ENCODE results near the gene BTN3A1. TPM values are rescaled to one million over a fixed set of nuclear protein-coding genes. Genes with fewer than 3 reads are reported as not detected.

Gene BTN3A1
- total RNA-seq, 3 donors from 2014 or later (not counting 1 experiment from before 2014, with no cell fraction given), result 285 to 373 (median 348) TPM

GRCh38 chr6:26363882-26364701 is 38.0 kb upstream of the BTN3A1 start:
- Histone ChIP-seq H3K36me3 (ENCODE audit: control insufficient read depth, insufficient read depth, low read length) (peaks cover 2% of the 10 kb centered on the region), H3K9me3 (ENCODE audit: control insufficient read depth, insufficient read depth, low read length) (no peaks in the 10 kb centered on the region), H3K27ac (ENCODE audit: low read length) (peak overlapping the region; percentile 99), H3K4me1 (ENCODE audit: control insufficient read depth, insufficient read depth, low read length) (peaks cover 30% of the 10 kb centered on the region), H3K27me3 (ENCODE audit: control insufficient read depth, insufficient read depth, low read length) (no peaks in the 10 kb centered on the region), H3K4me3 (ENCODE audit: low read length) (peak overlapping the region; percentile 74)
- WGBS (ENCODE audit: insufficient coverage), result 33% methylated on average over 4 of the region's 6 CpGs
- peaks cover 2% of the 10 kb centered on the region for H3K36me3 Mint-ChIP-seq
- DNase-seq, result peak in 1 of 2 donors; percentile 68
- no peak for TF ChIP-seq CTCF (IDR thresholded peaks at IDR 0.05)
- no peak overlapping the region for H3K27ac Mint-ChIP-seq
- intact Hi-C loops (cut with micrococcal nuclease), result no loop called here
- no peak for ATAC-seq
- H3K9me3 Mint-ChIP-seq, result no peaks in the 10 kb centered on the region
- H3K4me3 Mint-ChIP-seq, result no peak overlapping the region
- no peaks in the 10 kb centered on the region for H3K27me3 Mint-ChIP-seq (ENCODE audit: low read depth in 2 of 2)
- H3K4me1 Mint-ChIP-seq, result peaks cover 47 to 51% of the 10 kb centered on the region in 2 donors

- intact Hi-C loops (cut with micrococcal nuclease), result loop anchor here (1.0 to 5.0 kb wide), 3 partner anchors 37 to 109 kb away; partner anchors contain the start of gene BTN3A1
- TF ChIP-seq CTCF (IDR thresholded peaks at IDR 0.05), result no peak
- Histone ChIP-seq H3K9me3 (ENCODE audit: control insufficient read depth, insufficient read depth, low read length) (no peaks in the 10 kb centered on the region), H3K27me3 (ENCODE audit: control insufficient read depth, insufficient read depth, low read length) (no peaks in the 10 kb centered on the region), H3K27ac (ENCODE audit: low read length) (peak overlapping the region; percentile 99), H3K4me3 (ENCODE audit: low read length) (peak overlapping the region; percentile 74), H3K36me3 (ENCODE audit: control insufficient read depth, insufficient read depth, low read length) (peaks cover 17% of the 10 kb centered on the region), H3K4me1 (ENCODE audit: control insufficient read depth, insufficient read depth, low read length) (peaks cover 41% of the 10 kb centered on the region)
- ATAC-seq, result no peak
- Mint-ChIP-seq H3K4me1 (peaks cover 57 to 60% of the 10 kb centered on the region in 2 donors), H3K27me3 (ENCODE audit: low read depth in 2 of 2) (no peaks in the 10 kb centered on the region), H3K4me3 (no peak overlapping the region), H3K9me3 (no peaks in the 10 kb centered on the region), H3K27ac (no peak overlapping the region), H3K36me3 (peaks cover 8% of the 10 kb centered on the region)
- WGBS (ENCODE audit: insufficient coverage), result no CpG with 5 or more reads among the region's 1 CpG
- DNase-seq, result no peak
These were observed 36.5 kb upstream of the BTN3A1 start for GRCh38 chr6:26365633-26365995.

- H3K9me3 ChIP-seq (ENCODE audit: control insufficient read depth, insufficient read depth, low read length), result no peaks in the 10 kb centered on the region
- peaks cover 8% of the 10 kb centered on the region for H3K36me3 Mint-ChIP-seq
- H3K4me3 Mint-ChIP-seq, result no peak overlapping the region
- ATAC-seq, result no peak
- H3K27ac ChIP-seq (ENCODE audit: low read length), result no peak overlapping the region
- no peaks in the 10 kb centered on the region for H3K27me3 Mint-ChIP-seq (ENCODE audit: low read depth in 2 of 2)
- peak overlapping the region; percentile 74 for H3K4me3 ChIP-seq (ENCODE audit: low read length)
- intact Hi-C loops (cut with micrococcal nuclease), result loop anchor here (5.0 kb wide), 1 partner anchor 56 kb away; no protein-coding TSS in a partner anchor
- no CpG with 5 or more reads among the region's 1 CpG for WGBS (ENCODE audit: insufficient coverage)
- no peaks in the 10 kb centered on the region for H3K9me3 Mint-ChIP-seq
- peak in 1 of 2 donors; percentile 37 for DNase-seq
- no peak overlapping the region for H3K27ac Mint-ChIP-seq
- peaks cover 23% of the 10 kb centered on the region for H3K36me3 ChIP-seq (ENCODE audit: control insufficient read depth, insufficient read depth, low read length)
- peaks cover 52 to 56% of the 10 kb centered on the region in 2 donors for H3K4me1 Mint-ChIP-seq
- TF ChIP-seq CTCF (IDR thresholded peaks at IDR 0.05), result no peak
- no peaks in the 10 kb centered on the region for H3K27me3 ChIP-seq (ENCODE audit: control insufficient read depth, insufficient read depth, low read length)
- peaks cover 41% of the 10 kb centered on the region for H3K4me1 ChIP-seq (ENCODE audit: control insufficient read depth, insufficient read depth, low read length)
These were observed 35.6 kb upstream of the BTN3A1 start for GRCh38 chr6:26366504-26366903.
